Testis (tissue), 3 donors: ENCODE results near the gene ENPP6. TPM values are rescaled to one million over a fixed set of nuclear protein-coding genes. Genes with fewer than 3 reads are reported as not detected.

Source experiments
- DNase-seq: peaks from one replicate; pipeline ENCODE4 v3.0.0-alpha.2; 2019
- H3K27ac ChIP-seq, 2 donors: fragments of 200-600 bp; sonication (generic); one replicate each; pipeline ENCODE4 v1.5.1; 2019
- H3K27me3 ChIP-seq: fragments of 200-600 bp; sonication (generic); one replicate; pipeline ENCODE4 v1.5.1; 2019
- H3K36me3 ChIP-seq: fragments of 200-600 bp; sonication (generic); one replicate; pipeline ENCODE4 v1.5.1; 2017; ENCODE audit warnings: low read depth; ENCODE audit errors: missing control alignments
- H3K4me1 ChIP-seq: fragments of 200-600 bp; sonication (generic); one replicate; pipeline ENCODE4 v1.5.1; 2019
- H3K4me3 ChIP-seq, 2 donors: fragments of 200-600 bp; sonication (generic); one replicate each; pipeline ENCODE4 v1.5.1; 2017 to 2019
- H3K9me3 ChIP-seq: fragments of 200-600 bp; sonication (generic); one replicate; pipeline ENCODE4 v1.5.1; 2017
- POLR2A ChIP-seq: fragments of 450-650 bp; IDR thresholded peaks from one replicate; pipeline ENCODE4 v1.6.1; 2017; ENCODE audit warnings: antibody characterized with exemption, mild to moderate bottlenecking, moderate library complexity
- WGBS, 2 donors: methylation state at CpG; one replicate each; pipeline ENCODE4 v1.1.5; 2018; 5-methylcytosine and 5-hydroxymethylcytosine counted together
- intact Hi-C: fragments of 100-400 bp; cut with DNase I; formaldehyde crosslinking; loops from one replicate; pipeline ENCODE4 v1.15.1; 2023; ENCODE audit warnings: low total_unique reads
- polyA plus RNA-seq: library from polyadenylated mRNA; stranded (reverse); fragments of 350-450 nt; fragmentation: Illumina TruSeq; extraction: RNeasy Lipid Tissue Mini Kit (QIAGEN cat#74804); gene quantifications from one replicate; pipeline ENCODE4 v1.2.3, GENCODE V29; 2014; ENCODE audit warnings: low read depth, low replicate concordance; ENCODE audit not compliant: insufficient read depth
- total RNA-seq, 2 donors: library from RNA; depleted of rRNA; stranded (reverse); fragments of >200 nt; gene quantifications; one replicate each; pipeline ENCODE4 v1.2.3, GENCODE V29; 2016
- TF ChIP-seq, protein P1 (sequence below), 3 experiments: fragments of 450-650 bp in 2 of 3; fragments of 200-600 bp in 1 of 3; sonication (generic) in 1 of 3; IDR thresholded peaks; one replicate each; pipeline ENCODE4 v1.5.1; 2016 to 2019; ENCODE audit warnings: antibody characterized with exemption in 3 of 3, mild to moderate bottlenecking in 2 of 3, moderate library complexity in 1 of 3

The ENPP6 gene
- total and polyA plus RNA-seq, 3 donors from 2014 or later = 2.0 to 4.9 (median 3.5) TPM

DNA sequence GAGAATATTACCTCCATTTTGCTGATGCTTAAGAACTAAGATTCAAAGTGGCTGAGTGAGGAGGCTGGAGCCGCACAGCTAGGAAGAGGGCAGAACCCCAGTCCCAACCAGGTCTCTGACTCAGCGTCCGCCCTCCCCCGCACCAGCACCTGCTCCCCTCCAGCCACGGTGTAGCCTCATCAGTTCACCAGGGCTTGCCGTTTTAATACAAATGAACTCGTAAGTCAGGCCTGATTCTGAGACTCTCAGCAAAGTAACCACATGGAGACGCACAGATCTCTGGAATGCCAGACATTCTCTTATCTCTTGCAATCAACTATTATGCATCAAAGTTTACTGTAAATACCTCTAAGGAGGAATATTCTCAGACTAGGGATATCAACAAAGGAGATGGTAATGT lies 52.4 kb downstream of the ENPP6 start:
- Histone ChIP-seq H3K4me3 (no peak overlapping the region), H3K36me3 (no peaks in the 10 kb centered on the region), H3K27me3 (no peaks in the 10 kb centered on the region), H3K9me3 (no peaks in the 10 kb centered on the region), H3K27ac (no peak overlapping the region), H3K4me1 (peaks cover 6% of the 10 kb centered on the region)
- no peak for DNase-seq
- intact Hi-C loops = loop anchor here (5.0 kb wide), 1 partner anchor 328 kb away; no protein-coding TSS in a partner anchor
- no peak for TF ChIP-seq POLR2A
- TF ChIP-seq, protein P1, sequence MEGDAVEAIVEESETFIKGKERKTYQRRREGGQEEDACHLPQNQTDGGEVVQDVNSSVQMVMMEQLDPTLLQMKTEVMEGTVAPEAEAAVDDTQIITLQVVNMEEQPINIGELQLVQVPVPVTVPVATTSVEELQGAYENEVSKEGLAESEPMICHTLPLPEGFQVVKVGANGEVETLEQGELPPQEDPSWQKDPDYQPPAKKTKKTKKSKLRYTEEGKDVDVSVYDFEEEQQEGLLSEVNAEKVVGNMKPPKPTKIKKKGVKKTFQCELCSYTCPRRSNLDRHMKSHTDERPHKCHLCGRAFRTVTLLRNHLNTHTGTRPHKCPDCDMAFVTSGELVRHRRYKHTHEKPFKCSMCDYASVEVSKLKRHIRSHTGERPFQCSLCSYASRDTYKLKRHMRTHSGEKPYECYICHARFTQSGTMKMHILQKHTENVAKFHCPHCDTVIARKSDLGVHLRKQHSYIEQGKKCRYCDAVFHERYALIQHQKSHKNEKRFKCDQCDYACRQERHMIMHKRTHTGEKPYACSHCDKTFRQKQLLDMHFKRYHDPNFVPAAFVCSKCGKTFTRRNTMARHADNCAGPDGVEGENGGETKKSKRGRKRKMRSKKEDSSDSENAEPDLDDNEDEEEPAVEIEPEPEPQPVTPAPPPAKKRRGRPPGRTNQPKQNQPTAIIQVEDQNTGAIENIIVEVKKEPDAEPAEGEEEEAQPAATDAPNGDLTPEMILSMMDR (IDR thresholded peaks at IDR 0.05) = no peak
- WGBS, 2 donors = 53 to 82% methylated on average over 8 of the region's 8 CpGs

DNA sequence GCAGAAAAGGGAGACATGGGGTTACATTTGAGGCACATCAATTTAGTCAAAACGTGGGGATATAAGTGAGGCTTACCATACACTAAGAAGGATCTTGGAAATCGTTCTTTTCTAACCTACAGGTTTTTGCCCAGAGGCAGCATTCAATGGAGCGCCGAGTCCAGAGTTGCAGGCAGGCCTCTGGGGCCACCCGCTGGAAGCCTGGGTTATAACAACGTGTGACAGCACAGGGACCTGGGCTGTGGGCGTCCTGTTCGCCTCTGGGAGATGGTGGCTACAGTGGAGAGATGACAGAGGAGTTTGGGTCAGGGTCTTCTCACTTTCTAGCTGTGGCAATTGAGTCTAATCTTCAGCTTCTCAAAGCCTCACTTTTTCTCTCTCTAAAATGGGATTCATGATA lies 53.9 kb downstream of the ENPP6 start:
- intact Hi-C loops = no loop called here
- no peaks in the 10 kb centered on the region for H3K27me3 ChIP-seq
- peaks cover 2% of the 10 kb centered on the region for H3K4me1 ChIP-seq
- H3K36me3 ChIP-seq = no peaks in the 10 kb centered on the region
- no peak overlapping the region for H3K4me3 ChIP-seq
- H3K27ac ChIP-seq = no peak overlapping the region
- no peaks in the 10 kb centered on the region for H3K9me3 ChIP-seq
- 59% methylated on average over 8 of the region's 8 CpGs for WGBS, 2 donors
- TF ChIP-seq POLR2A = no peak
- TF ChIP-seq, protein P1 (IDR thresholded peaks at IDR 0.05) = peak; percentile 21 to 60 (median 51)
- peak; percentile 74 for DNase-seq

DNA sequence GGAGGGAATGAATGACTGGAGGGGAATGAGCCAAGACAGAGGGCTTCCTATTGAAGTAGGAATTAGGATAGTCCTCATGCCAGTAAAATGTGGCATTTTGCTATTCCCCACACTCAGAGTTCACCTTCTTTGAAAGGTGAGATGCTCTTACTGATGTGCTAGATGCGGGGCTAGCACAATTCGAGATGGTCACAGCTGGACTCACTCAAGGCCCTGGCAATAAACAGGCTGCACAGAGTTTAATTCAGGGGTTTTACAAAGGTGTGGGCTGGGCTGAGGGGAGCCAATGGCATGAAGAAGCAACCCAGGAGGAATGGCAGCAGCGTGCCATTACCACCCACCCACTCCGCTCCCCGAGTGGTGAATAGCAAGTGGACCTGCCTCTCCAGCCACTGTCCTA lies 55.1 kb downstream of the ENPP6 start:
- no peaks in the 10 kb centered on the region for H3K36me3 ChIP-seq
- H3K4me1 ChIP-seq = no peaks in the 10 kb centered on the region
- no peaks in the 10 kb centered on the region for H3K27me3 ChIP-seq
- H3K9me3 ChIP-seq = no peaks in the 10 kb centered on the region
- intact Hi-C loops = no loop called here
- TF ChIP-seq, protein P1 (IDR thresholded peaks at IDR 0.05) = no peak
- no peak for TF ChIP-seq POLR2A
- WGBS, 2 donors = 86% methylated on average over 3 to 5 of the region's 5 CpGs
- no peak overlapping the region for H3K27ac ChIP-seq
- DNase-seq = no peak
- no peak overlapping the region for H3K4me3 ChIP-seq

DNA sequence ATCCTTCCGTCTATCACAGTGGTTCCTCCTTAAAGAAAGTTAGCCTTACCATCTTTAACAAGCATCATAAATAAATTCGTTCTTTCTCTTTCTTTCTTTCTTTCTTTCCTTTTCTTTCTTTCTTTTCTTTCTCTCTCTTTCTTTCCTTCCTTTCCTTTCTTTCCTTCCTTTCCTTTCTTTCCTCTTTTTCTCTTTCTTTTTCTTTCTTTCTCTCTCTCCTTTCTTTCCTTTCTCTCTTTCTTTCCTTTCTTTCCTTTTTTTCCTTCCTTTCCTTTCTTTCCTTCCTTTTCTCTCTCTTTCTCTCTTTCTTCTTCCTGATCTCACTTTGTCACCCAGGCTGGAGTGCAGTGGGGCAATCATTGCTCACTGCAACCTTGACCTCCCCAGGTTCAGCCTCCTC lies 60.4 kb downstream of the ENPP6 start:
- Histone ChIP-seq H3K4me3 (no peak overlapping the region), H3K27ac (peak overlapping the region; percentile 74 to 79), H3K27me3 (no peaks in the 10 kb centered on the region), H3K9me3 (no peaks in the 10 kb centered on the region), H3K36me3 (no peaks in the 10 kb centered on the region), H3K4me1 (peaks cover 19% of the 10 kb centered on the region)
- 82 to 89% methylated on average over 2 of the region's 2 CpGs for WGBS, 2 donors
- TF ChIP-seq POLR2A = no peak
- TF ChIP-seq, protein P1 (IDR thresholded peaks at IDR 0.05) = no peak
- no peak for DNase-seq
- intact Hi-C loops = no loop called here

DNA sequence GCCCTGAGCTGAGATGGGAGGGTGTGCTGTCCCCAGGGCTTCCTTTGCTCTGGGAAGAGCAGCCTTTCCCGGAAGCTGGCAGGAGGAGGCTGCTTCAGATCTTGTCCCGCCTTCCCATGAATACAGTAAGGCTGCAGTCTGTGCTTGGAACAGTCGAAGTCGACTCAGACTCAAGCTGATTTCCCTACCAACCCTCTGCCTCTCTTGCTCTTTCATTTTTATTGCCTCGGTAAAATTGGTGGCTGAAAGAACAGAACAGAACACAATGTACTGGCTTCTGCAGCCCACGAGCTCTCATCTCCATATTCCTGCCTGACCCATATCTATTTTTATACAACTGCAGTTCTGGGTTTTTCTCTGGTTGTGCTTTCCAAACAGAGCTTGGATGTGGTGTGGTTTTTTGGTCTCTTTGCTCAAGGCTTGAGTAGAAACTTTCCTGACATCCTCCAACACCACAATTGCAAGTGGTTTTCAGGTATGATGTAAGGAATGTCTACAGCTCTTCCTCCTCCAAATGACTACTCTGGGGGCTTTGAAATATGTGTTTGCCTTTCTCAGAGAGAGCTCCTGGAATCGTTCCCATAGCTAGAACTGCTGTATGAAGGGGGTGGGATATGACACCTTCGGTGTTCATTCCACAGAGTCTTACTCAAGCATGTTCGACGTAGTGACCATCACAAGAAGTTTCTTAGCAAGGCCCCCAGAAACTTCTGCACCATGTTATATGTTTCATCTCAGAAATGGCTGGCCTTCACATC lies 61.3 kb downstream of the ENPP6 start:
- Histone ChIP-seq H3K27ac (peak overlapping the region; percentile 74 to 79), H3K4me3 (no peak overlapping the region), H3K27me3 (no peaks in the 10 kb centered on the region), H3K4me1 (peaks cover 19% of the 10 kb centered on the region), H3K36me3 (no peaks in the 10 kb centered on the region), H3K9me3 (no peaks in the 10 kb centered on the region)
- 45 to 53% methylated on average over 10 of the region's 10 CpGs for WGBS, 2 donors
- intact Hi-C loops = no loop called here
- DNase-seq = peak; percentile 62
- TF ChIP-seq, protein P1 (IDR thresholded peaks at IDR 0.05) = no peak
- TF ChIP-seq POLR2A = no peak
